HAP-1 (cell line): Measurements from ENCODE around the gene GPRIN2.
"Not testable (repeated sequence)": the region's sequence is repeated elsewhere in the genome, so short reads cannot be mapped to it uniquely, and the experiment has no call there.

Experiments used
- DNase-seq, 2 experiments: peaks; one replicate each; pipeline ENCODE4 v3.0.0-alpha.2; 2016 to 2020; ENCODE audit warnings: low spot score in 2 of 2
- H3K27me3 ChIP-seq: fragments of 250-450 bp; sonication (Bioruptor Pico); 2 replicates; pipeline ENCODE4 v1.5.1; 2020; ENCODE audit warnings: low read depth, mild to moderate bottlenecking, moderate library complexity
- H3K36me3 ChIP-seq: fragments of 250-450 bp; sonication (Bioruptor Pico); replicated peaks from 2 replicates; pipeline ENCODE4 v1.5.1; 2020; ENCODE audit warnings: mild to moderate bottlenecking
- H3K4me1 ChIP-seq: fragments of 250-450 bp; sonication (Bioruptor Pico); 2 replicates; pipeline ENCODE4 v1.5.1; 2020; ENCODE audit warnings: mild to moderate bottlenecking
- H3K4me3 ChIP-seq: fragments of 250-450 bp; sonication (Bioruptor Pico); 2 replicates; pipeline ENCODE4 v1.5.1; 2020; ENCODE audit warnings: mild to moderate bottlenecking, moderate library complexity
- H3K9me3 ChIP-seq: fragments of 250-450 bp; sonication (Bioruptor Pico); 2 replicates; pipeline ENCODE4 v1.5.1; 2020; ENCODE audit warnings: mild to moderate bottlenecking, moderate library complexity
- in situ Hi-C: fragments of 300-500 bp; cut with MboI; formaldehyde crosslinking; loops from 3 replicates; pipeline ENCODE4 v1.14.3; 2020; ENCODE audit warnings: low sequenced_read_pairs, inconsistent platforms, mixed read lengths

The GPRIN2 gene

GRCh38 chr10:46529742-46530141, 26.7 kb downstream of the GPRIN2 start:
- in situ Hi-C loops: loop anchor here (25.0 kb wide), 1 partner anchor 1708 kb away; no protein-coding TSS in a partner anchor
- not testable (repeated sequence) for H3K4me3 ChIP-seq, H3K4me1 ChIP-seq, H3K27me3 ChIP-seq, DNase-seq, H3K36me3 ChIP-seq, H3K9me3 ChIP-seq

- Histone ChIP-seq H3K9me3 (peaks cover 3% of the 10 kb centered on the region; the same call in 1 of the 2 replicates), H3K4me3 (no peak overlapping the region), H3K36me3 (no peaks in the 10 kb centered on the region), H3K4me1 (no peaks in the 10 kb centered on the region), H3K27me3 (no peaks in the 10 kb centered on the region; the same call in 1 of the 2 replicates)
- no peak for DNase-seq
- in situ Hi-C loops: loop anchor here (25.0 kb wide), 1 partner anchor 1708 kb away; no protein-coding TSS in a partner anchor
These were observed 27.5 kb downstream of the GPRIN2 start for GRCh38 chr10:46528675-46529615.

DNA sequence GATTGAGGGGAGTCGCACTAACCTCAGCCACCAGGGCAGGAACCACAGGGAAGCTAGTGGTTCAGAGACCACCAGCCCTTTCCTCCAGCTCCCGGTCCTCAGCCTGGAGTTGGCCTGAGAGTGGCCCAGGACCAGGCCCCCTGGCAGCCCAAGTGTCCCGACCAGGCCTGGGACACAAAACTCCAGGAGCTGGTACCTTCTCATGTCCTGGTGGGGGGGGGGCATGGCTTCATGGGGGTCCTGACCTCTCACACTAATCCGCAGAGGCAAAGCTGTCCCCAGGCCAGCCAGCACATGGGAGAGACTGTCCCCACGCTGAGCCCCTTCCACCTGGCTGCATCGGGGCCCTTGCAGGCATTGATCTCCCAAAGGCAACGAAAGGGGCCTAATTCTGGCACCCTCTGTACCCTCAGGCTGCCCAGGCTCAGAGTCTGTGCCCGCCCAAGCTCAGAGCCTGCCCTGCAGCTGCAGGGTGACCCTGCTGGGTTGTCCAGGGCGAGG, 28.2 kb downstream of the GPRIN2 start:
- no peaks in the 10 kb centered on the region for H3K36me3 ChIP-seq
- DNase-seq: no peak
- no peaks in the 10 kb centered on the region for H3K4me1 ChIP-seq
- H3K4me3 ChIP-seq: no peak overlapping the region
- in situ Hi-C loops: loop anchor here (25.0 kb wide), 1 partner anchor 1709 kb away; no protein-coding TSS in a partner anchor
- H3K9me3 ChIP-seq: peaks cover 3% of the 10 kb centered on the region; the same call in 1 of the 2 replicates
- no peaks in the 10 kb centered on the region; the same call in 1 of the 2 replicates for H3K27me3 ChIP-seq

DNA sequence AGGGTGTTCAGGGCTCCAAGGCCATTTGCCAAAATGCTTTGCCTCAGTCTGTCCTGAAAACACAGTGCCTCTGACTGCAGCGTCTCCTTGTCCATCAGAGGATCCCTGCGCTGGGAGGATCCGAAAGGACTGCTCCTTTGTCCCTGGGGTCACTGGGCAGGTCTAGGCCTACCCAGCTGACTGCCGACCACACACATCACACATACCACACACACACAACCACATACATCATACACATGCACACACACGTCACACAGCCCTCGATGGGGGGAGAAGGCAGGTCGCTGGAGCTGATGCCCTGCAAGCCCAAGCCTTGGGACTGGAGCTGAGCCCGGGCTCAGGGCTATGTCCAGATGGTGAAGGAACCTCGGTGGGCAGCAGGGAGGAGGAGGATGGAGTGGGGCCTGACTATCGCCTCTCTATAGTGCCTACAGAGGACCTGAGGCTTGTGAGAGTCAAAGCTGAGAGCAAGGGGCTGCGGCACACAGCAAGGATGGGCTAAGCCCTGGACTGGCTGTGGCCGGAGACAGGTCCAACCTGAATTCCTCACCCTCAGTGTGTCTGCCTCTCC, 29.1 kb downstream of the GPRIN2 start:
- in situ Hi-C loops: loop anchor here (25.0 kb wide), 1 partner anchor 1710 kb away; no protein-coding TSS in a partner anchor
- DNase-seq: peak in 1 of 2 experiments; percentile 6

GRCh38 chr10:46526682-46527038, 29.8 kb downstream of the GPRIN2 start:
- no peak overlapping the region for H3K4me3 ChIP-seq
- in situ Hi-C loops: loop anchor here (25.0 kb wide), 1 partner anchor 1711 kb away; no protein-coding TSS in a partner anchor
- H3K36me3 ChIP-seq: no peaks in the 10 kb centered on the region
- no peaks in the 10 kb centered on the region for H3K4me1 ChIP-seq
- peak in 1 of 2 experiments; percentile 6 for DNase-seq
- no peaks in the 10 kb centered on the region; the same call in 1 of the 2 replicates for H3K27me3 ChIP-seq
- peaks cover 3% of the 10 kb centered on the region; the same call in 1 of the 2 replicates for H3K9me3 ChIP-seq

More for the DNA sequence above, 29.1 kb downstream of the GPRIN2 start:
- Histone ChIP-seq H3K4me1 (no peaks in the 10 kb centered on the region), H3K36me3 (no peaks in the 10 kb centered on the region), H3K4me3 (no peak overlapping the region), H3K27me3 (no peaks in the 10 kb centered on the region; the same call in 1 of the 2 replicates), H3K9me3 (peaks cover 3% of the 10 kb centered on the region; the same call in 1 of the 2 replicates)

- H3K36me3 ChIP-seq: no peaks in the 10 kb centered on the region
- peak in 1 of 2 experiments; percentile 5 for DNase-seq
- no peak overlapping the region for H3K4me3 ChIP-seq
- no peaks in the 10 kb centered on the region for H3K4me1 ChIP-seq
- H3K9me3 ChIP-seq: peaks cover 3% of the 10 kb centered on the region; the same call in 1 of the 2 replicates
- no peaks in the 10 kb centered on the region; the same call in 1 of the 2 replicates for H3K27me3 ChIP-seq
- in situ Hi-C loops: loop anchor here (25.0 kb wide), 1 partner anchor 1711 kb away; no protein-coding TSS in a partner anchor
These were observed 30.4 kb downstream of the GPRIN2 start for GRCh38 chr10:46525824-46526681.

- H3K9me3 ChIP-seq: peaks cover 3% of the 10 kb centered on the region; the same call in 1 of the 2 replicates
- H3K4me3 ChIP-seq: no peak overlapping the region
- H3K36me3 ChIP-seq: no peaks in the 10 kb centered on the region
- DNase-seq: peak in 1 of 2 experiments; percentile 9
- in situ Hi-C loops: loop anchor here (25.0 kb wide), 1 partner anchor 1712 kb away; no protein-coding TSS in a partner anchor
- H3K4me1 ChIP-seq: no peaks in the 10 kb centered on the region
- no peaks in the 10 kb centered on the region; the same call in 1 of the 2 replicates for H3K27me3 ChIP-seq
These were observed 31.2 kb downstream of the GPRIN2 start for GRCh38 chr10:46525177-46525823.

DNA sequence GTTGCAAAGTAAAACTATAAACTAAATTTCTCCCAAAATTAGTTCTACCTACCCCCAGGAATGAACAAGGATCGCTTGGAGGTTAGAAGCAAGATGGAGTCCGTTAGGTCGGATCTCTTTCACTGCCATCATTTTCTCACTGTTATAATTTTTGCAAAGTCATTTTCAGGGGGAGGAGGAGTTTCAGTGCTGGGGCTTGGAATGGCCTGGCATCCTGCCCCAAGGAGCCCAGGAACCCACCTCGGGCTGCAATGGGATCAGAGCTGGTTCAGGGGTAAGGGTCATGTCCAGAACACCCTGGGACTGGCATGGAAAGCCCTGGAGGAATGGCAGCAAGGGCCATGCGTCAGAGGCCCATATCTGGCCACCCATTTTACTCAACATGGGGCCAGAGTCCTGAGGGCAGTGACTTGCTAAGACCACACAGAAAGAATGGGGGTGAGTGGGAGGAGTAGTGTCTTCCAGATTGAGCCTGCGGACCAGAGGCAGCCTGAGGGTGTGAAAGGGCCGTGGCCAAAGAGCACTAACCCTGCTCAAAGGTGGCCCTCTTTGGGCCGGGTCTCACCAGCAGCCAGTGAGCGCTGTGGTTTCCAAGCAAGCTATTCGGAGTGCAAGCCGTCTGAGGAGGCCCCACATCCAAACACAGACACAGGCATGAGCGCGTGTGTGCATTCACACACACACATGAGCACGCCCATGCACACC, 31.8 kb downstream of the GPRIN2 start:
- in situ Hi-C loops: loop anchor here (25.0 kb wide), 1 partner anchor 1713 kb away; no protein-coding TSS in a partner anchor

DNA sequence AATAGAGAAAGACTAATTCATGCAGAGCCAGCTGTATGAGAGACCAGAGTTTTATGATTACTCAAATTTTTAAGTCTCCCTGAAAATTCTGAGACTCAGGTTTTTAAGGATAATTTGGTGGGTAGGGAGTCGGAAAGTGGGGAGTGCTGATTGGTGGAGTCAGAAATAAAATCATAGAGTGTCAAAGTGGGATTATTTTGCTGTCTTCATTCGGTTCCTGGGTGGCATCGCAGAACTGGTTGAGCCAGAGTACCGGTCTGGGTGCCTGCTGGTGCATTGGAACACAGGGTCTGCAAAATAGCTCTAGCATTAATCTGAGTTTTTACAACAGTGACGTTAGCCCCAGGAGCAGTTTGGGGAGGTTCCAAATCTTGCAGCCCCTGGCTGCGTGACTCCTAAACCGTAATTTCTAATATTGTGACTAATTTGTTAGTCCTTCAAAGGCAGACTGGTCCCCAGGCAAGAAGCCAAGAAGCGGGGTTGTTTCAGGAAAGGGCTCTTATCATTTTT, 32.4 kb downstream of the GPRIN2 start:
- Histone ChIP-seq H3K27me3 (no peaks in the 10 kb centered on the region), H3K9me3 (peaks cover 3% of the 10 kb centered on the region; the same call in 1 of the 2 replicates), H3K4me1 (no peaks in the 10 kb centered on the region), H3K4me3 (no peak overlapping the region), H3K36me3 (no peaks in the 10 kb centered on the region)
- in situ Hi-C loops: no loop called here
- DNase-seq: peak in 1 of 2 experiments; percentile 5

More for the DNA sequence above, 31.8 kb downstream of the GPRIN2 start:
- Histone ChIP-seq H3K27me3 (no peaks in the 10 kb centered on the region; the same call in 1 of the 2 replicates), H3K9me3 (peaks cover 3% of the 10 kb centered on the region; the same call in 1 of the 2 replicates), H3K36me3 (no peaks in the 10 kb centered on the region), H3K4me1 (no peaks in the 10 kb centered on the region), H3K4me3 (no peak overlapping the region)
- DNase-seq: peak in 1 of 2 experiments; percentile 15

- in situ Hi-C loops: no loop called here
- no peak overlapping the region for H3K4me3 ChIP-seq
- no peaks in the 10 kb centered on the region for H3K4me1 ChIP-seq
- no peaks in the 10 kb centered on the region for H3K27me3 ChIP-seq
- no peaks in the 10 kb centered on the region for H3K36me3 ChIP-seq
- peaks cover 3% of the 10 kb centered on the region; the same call in 1 of the 2 replicates for H3K9me3 ChIP-seq
- DNase-seq: peak in 1 of 2 experiments; percentile 5
These were observed 33.1 kb downstream of the GPRIN2 start for GRCh38 chr10:46523119-46523961.
